ENCODE results near the gene UBN2.

DNA sequence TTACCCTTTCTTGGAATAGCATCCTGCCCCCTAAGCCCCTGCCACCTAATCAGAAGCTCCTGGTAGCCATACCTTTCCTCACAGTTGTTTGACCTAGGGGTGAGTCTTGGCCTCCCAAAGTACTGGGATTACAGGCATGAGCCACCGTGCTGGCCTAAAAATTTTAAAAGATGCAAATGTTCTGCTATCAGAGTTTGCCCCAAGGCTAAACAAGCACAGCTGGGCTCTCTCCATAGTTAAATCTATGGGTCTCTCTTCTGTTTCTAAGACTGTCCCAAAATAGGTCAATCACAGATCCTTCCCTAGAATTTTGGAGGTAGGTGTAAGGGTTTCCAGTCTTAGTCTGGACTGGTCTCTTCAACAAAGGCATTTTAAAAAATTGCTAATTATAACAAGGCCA is 12.9 kb upstream of the UBN2 start:
- TF ChIP-seq POLR2AphosphoS5 (IDR thresholded peaks at IDR 0.05; ENCODE audit: low read depth, low read length): no peak
- TF ChIP-seq POLR2A (IDR thresholded peaks at IDR 0.05; ENCODE audit: borderline replicate concordance, extremely low read depth, insufficient read depth, insufficient read length): no peak
- TF ChIP-seq CTCF (IDR thresholded peaks at IDR 0.05 in 2 of 3, conservative IDR thresholded peaks at IDR 0.05 in 1 of 3; ENCODE audit: borderline replicate concordance in 1 of 3, insufficient read depth in 1 of 3, low read depth in 2 of 3, low read length in 2 of 3): no peak
- TF ChIP-seq ZNF274 (IDR thresholded peaks at IDR 0.05; ENCODE audit: low read depth, low read length): no peak
- TF ChIP-seq REST (IDR thresholded peaks at IDR 0.05; ENCODE audit: low read depth): no peak
- TF ChIP-seq EZH2phosphoT487 (IDR thresholded peaks at IDR 0.05; ENCODE audit: borderline replicate concordance): no peak
- no peak for TF ChIP-seq CEBPB (IDR thresholded peaks at IDR 0.05; ENCODE audit: low read depth)
- no peak for TF ChIP-seq ELF1 (IDR thresholded peaks at IDR 0.05; ENCODE audit: borderline replicate concordance, low read depth)
- TF ChIP-seq SIN3A (IDR thresholded peaks at IDR 0.05; ENCODE audit: low read depth): no peak
- TF ChIP-seq EZH2 (IDR thresholded peaks at IDR 0.05): no peak
- TF ChIP-seq ZFX (IDR thresholded peaks at IDR 0.05): no peak
- TF ChIP-seq MAX (IDR thresholded peaks at IDR 0.05): no peak
- TF ChIP-seq, protein P1, sequence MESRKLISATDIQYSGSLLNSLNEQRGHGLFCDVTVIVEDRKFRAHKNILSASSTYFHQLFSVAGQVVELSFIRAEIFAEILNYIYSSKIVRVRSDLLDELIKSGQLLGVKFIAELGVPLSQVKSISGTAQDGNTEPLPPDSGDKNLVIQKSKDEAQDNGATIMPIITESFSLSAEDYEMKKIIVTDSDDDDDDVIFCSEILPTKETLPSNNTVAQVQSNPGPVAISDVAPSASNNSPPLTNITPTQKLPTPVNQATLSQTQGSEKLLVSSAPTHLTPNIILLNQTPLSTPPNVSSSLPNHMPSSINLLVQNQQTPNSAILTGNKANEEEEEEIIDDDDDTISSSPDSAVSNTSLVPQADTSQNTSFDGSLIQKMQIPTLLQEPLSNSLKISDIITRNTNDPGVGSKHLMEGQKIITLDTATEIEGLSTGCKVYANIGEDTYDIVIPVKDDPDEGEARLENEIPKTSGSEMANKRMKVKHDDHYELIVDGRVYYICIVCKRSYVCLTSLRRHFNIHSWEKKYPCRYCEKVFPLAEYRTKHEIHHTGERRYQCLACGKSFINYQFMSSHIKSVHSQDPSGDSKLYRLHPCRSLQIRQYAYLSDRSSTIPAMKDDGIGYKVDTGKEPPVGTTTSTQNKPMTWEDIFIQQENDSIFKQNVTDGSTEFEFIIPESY (IDR thresholded peaks at IDR 0.05; ENCODE audit: extremely low read depth, insufficient replicate concordance, low read length): no peak
